ENCODE measurements around the gene CCDC12.

DNA sequence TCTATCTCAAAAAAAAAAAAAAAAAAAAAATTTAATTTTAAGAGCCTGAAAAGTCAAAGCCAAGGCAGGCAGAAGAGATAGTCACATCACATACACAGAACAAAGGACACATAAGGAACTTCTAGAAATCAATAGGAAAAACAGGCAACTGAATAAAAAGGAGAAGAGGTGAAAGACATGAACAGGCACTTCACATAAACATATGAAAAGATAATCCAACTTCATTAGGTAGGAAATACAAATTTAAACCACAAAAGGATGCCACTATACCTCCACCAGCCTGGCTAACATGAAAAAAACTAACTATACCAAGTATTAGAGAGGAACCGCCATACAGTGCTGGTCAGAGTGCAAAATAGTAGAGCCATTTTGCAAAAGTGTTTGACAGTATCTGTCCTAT lies 14.1 kb downstream of the CCDC12 start:
- TF ChIP-seq, protein P1, sequence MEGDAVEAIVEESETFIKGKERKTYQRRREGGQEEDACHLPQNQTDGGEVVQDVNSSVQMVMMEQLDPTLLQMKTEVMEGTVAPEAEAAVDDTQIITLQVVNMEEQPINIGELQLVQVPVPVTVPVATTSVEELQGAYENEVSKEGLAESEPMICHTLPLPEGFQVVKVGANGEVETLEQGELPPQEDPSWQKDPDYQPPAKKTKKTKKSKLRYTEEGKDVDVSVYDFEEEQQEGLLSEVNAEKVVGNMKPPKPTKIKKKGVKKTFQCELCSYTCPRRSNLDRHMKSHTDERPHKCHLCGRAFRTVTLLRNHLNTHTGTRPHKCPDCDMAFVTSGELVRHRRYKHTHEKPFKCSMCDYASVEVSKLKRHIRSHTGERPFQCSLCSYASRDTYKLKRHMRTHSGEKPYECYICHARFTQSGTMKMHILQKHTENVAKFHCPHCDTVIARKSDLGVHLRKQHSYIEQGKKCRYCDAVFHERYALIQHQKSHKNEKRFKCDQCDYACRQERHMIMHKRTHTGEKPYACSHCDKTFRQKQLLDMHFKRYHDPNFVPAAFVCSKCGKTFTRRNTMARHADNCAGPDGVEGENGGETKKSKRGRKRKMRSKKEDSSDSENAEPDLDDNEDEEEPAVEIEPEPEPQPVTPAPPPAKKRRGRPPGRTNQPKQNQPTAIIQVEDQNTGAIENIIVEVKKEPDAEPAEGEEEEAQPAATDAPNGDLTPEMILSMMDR (IDR thresholded peaks at IDR 0.05; ENCODE audit: low read depth, low read length) = no peak
- no peak for TF ChIP-seq POLR2A (IDR thresholded peaks at IDR 0.05; ENCODE audit: extremely low read depth, insufficient read length)
- TF ChIP-seq, protein P2, sequence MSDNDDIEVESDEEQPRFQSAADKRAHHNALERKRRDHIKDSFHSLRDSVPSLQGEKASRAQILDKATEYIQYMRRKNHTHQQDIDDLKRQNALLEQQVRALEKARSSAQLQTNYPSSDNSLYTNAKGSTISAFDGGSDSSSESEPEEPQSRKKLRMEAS (IDR thresholded peaks at IDR 0.05; ENCODE audit: low read depth, low read length) = no peak
